CD4-positive, alpha-beta T cell (primary cell): ENCODE results near the gene COL13A1. TPM values are rescaled to one million over a fixed set of nuclear protein-coding genes. Genes with fewer than 3 reads are reported as not detected.

Experiments used
- ATAC-seq: fragments of 200-7000 bp; cut with Tn5 transposase; one replicate; pipeline ENCODE4 v1.10.0; 2022; ENCODE audit warnings: mild to moderate bottlenecking; ENCODE audit not compliant: poor library complexity
- CTCF ChIA-PET: fragments of 350-600 bp; sonication (Branson Sonifier 250); formaldehyde crosslinking; loops from one replicate; lab custom pipeline; 2021; ENCODE audit warnings: antibody characterized with exemption, inconsistent platforms; lab: Charles Lee
- POLR2A ChIA-PET: fragments of 350-600 bp; sonication (Branson Sonifier 250); formaldehyde crosslinking; loops from one replicate; lab custom pipeline; 2021; ENCODE audit warnings: antibody characterized with exemption, inconsistent platforms; lab: Charles Lee
- DNase-seq, 14 experiments: peaks; one replicate each; pipeline ENCODE4 v3.0.0-alpha.2; 2013 to 2020; ENCODE audit warnings: mixed read lengths in 2 of 14
- H3K27ac ChIP-seq, 2 donors: one replicate each; pipeline versions ENCODE4 v1.5.1 to v1.7.0; 2013; ENCODE audit warnings: low read length in 2 of 2, low read depth in 1 of 2, mild to moderate bottlenecking in 1 of 2
- H3K27me3 ChIP-seq, 2 experiments: 1 replicate in 1 of 2; 2 replicates in 1 of 2; pipeline versions ENCODE4 v1.6.1 to v1.7.0; 2013; ENCODE audit warnings: low read length in 2 of 2, control low read depth in 1 of 2, mild to moderate bottlenecking in 1 of 2, moderate library complexity in 1 of 2; ENCODE audit not compliant: insufficient read depth in 2 of 2, control insufficient read depth in 1 of 2
- H3K36me3 ChIP-seq: one replicate; pipeline ENCODE4 v1.6.1; 2013; ENCODE audit warnings: low read length, control low read depth; ENCODE audit not compliant: insufficient read depth
- H3K4me1 ChIP-seq: one replicate; pipeline ENCODE4 v1.6.1; 2013; ENCODE audit warnings: low read length, control low read depth; ENCODE audit not compliant: insufficient read depth
- H3K4me3 ChIP-seq: one replicate; pipeline ENCODE4 v1.5.1; 2013; ENCODE audit warnings: mild to moderate bottlenecking, low read length, moderate library complexity
- H3K9me3 ChIP-seq, 2 experiments: 1 replicate in 1 of 2; 2 replicates in 1 of 2; pipeline versions ENCODE4 v1.6.1 to v1.7.0; 2013; ENCODE audit warnings: low read length in 2 of 2, mild to moderate bottlenecking in 2 of 2, control low read depth in 1 of 2, moderate library complexity in 1 of 2; ENCODE audit not compliant: control insufficient read depth in 1 of 2, insufficient read depth in 1 of 2
- H3K27ac Mint-ChIP-seq: one replicate; pipeline ENCODE4 v1.8.0; 2020; ENCODE audit warnings: mixed read lengths
- H3K27me3 Mint-ChIP-seq: one replicate; pipeline ENCODE4 v1.8.0; 2021; ENCODE audit warnings: mixed read lengths
- H3K36me3 Mint-ChIP-seq: one replicate; pipeline ENCODE4 v1.8.0; 2021; ENCODE audit warnings: low read depth, mixed read lengths
- H3K4me1 Mint-ChIP-seq: one replicate; pipeline ENCODE4 v1.8.0; 2021; ENCODE audit warnings: low read depth, mixed read lengths
- H3K4me3 Mint-ChIP-seq: one replicate; pipeline ENCODE4 v1.8.0; 2020; ENCODE audit warnings: mild to moderate bottlenecking, mixed read lengths
- H3K9me3 Mint-ChIP-seq: one replicate; pipeline ENCODE4 v1.8.0; 2020; ENCODE audit warnings: mixed read lengths
- CTCF ChIP-seq: fragments of 200-600 bp; IDR thresholded peaks from one replicate; pipeline ENCODE4 v1.8.0; 2022; ENCODE audit warnings: antibody characterized with exemption, mild to moderate bottlenecking
- intact Hi-C, 2 experiments: fragments of 100-400 bp; cut with DNase I in 1 of 2; cut with micrococcal nuclease in 1 of 2; formaldehyde crosslinking; loops; one replicate each; pipeline versions ENCODE4 v1.15.1 to v1.9.0; 2023 to 2025; cut with DNase I, micrococcal nuclease
- total RNA-seq, 174 experiments: library from RNA in 2 of 174; stranded (reverse) in 2 of 174; gene quantifications; one replicate each; pipeline ENCODE4 v1.2.3 and lab custom pipeline; 2021 to 2026

Gene COL13A1
- total RNA-seq, 2 experiments from 2014 or later: not detected

GRCh38 chr10:69791812-69792211 is 9.9 kb upstream of the COL13A1 start:
- no peak for TF ChIP-seq CTCF
- DNase-seq (no peak), ATAC-seq (no peak)
- Histone ChIP-seq H3K4me1 (no peaks in the 10 kb centered on the region), H3K27me3 (peaks cover 0 to 4% of the 10 kb centered on the region in 2 experiments), H3K4me3 (no peak overlapping the region), H3K27ac (no peak overlapping the region), H3K36me3 (no peaks in the 10 kb centered on the region), H3K9me3 (no peaks in the 10 kb centered on the region)
- POLR2A ChIA-PET: no interaction called here
- no peaks in the 10 kb centered on the region for H3K36me3 Mint-ChIP-seq
- peaks cover 5% of the 10 kb centered on the region for H3K9me3 Mint-ChIP-seq
- H3K4me3 Mint-ChIP-seq: no peak overlapping the region
- peaks cover 30% of the 10 kb centered on the region for H3K27me3 Mint-ChIP-seq
- H3K4me1 Mint-ChIP-seq: no peaks in the 10 kb centered on the region
- no peak overlapping the region for H3K27ac Mint-ChIP-seq
- intact Hi-C loops: loop anchor here in 1 of 2 experiments (10.0 kb wide), 1 partner anchor 1373 kb away; no protein-coding TSS in a partner anchor
- CTCF ChIA-PET: no interaction called here

GRCh38 chr10:69792341-69792740 is 9.4 kb upstream of the COL13A1 start:
- Mint-ChIP-seq H3K36me3 (no peaks in the 10 kb centered on the region), H3K9me3 (peaks cover 5% of the 10 kb centered on the region), H3K4me1 (no peaks in the 10 kb centered on the region), H3K27me3 (peaks cover 31% of the 10 kb centered on the region), H3K27ac (no peak overlapping the region), H3K4me3 (no peak overlapping the region)
- Histone ChIP-seq H3K9me3 (no peaks in the 10 kb centered on the region), H3K27ac (no peak overlapping the region), H3K4me3 (no peak overlapping the region), H3K4me1 (no peaks in the 10 kb centered on the region), H3K27me3 (peaks cover 0 to 3% of the 10 kb centered on the region in 2 experiments), H3K36me3 (no peaks in the 10 kb centered on the region)
- CTCF ChIA-PET: no interaction called here
- no peak for DNase-seq
- POLR2A ChIA-PET: no interaction called here
- intact Hi-C loops: loop anchor here in 1 of 2 experiments (10.0 kb wide), 1 partner anchor 1372 kb away; no protein-coding TSS in a partner anchor
- no peak for ATAC-seq
- no peak for TF ChIP-seq CTCF

GRCh38 chr10:69794673-69795072 is 7.0 kb upstream of the COL13A1 start:
- Mint-ChIP-seq H3K4me3 (no peak overlapping the region), H3K36me3 (no peaks in the 10 kb centered on the region), H3K4me1 (no peaks in the 10 kb centered on the region), H3K27ac (no peak overlapping the region), H3K9me3 (peaks cover 5% of the 10 kb centered on the region), H3K27me3 (peaks cover 41% of the 10 kb centered on the region)
- no peak for TF ChIP-seq CTCF
- no peak for ATAC-seq
- Histone ChIP-seq H3K27me3 (peaks cover 2 to 8% of the 10 kb centered on the region in 2 experiments), H3K9me3 (no peaks in the 10 kb centered on the region), H3K4me3 (no peak overlapping the region), H3K27ac (no peak overlapping the region), H3K36me3 (no peaks in the 10 kb centered on the region), H3K4me1 (no peaks in the 10 kb centered on the region)
- DNase-seq: no peak
- ChIA-PET CTCF (no interaction called here), POLR2A (no interaction called here)
- intact Hi-C loops: loop anchor here in 1 of 2 experiments (10.0 kb wide), 1 partner anchor 1370 kb away; no protein-coding TSS in a partner anchor
